Measurements from ENCODE around the gene PRPF18. TPM values are rescaled to one million over a fixed set of nuclear protein-coding genes. Genes with fewer than 3 reads are reported as not detected.
A peak's percentile ranks its signal among the peaks of the same experiment; 100 is the strongest.

The PRPF18 gene
- total and polyA plus RNA-seq, 12 donors, result 6.7 to 17.1 (median 14.4) TPM

DNA sequence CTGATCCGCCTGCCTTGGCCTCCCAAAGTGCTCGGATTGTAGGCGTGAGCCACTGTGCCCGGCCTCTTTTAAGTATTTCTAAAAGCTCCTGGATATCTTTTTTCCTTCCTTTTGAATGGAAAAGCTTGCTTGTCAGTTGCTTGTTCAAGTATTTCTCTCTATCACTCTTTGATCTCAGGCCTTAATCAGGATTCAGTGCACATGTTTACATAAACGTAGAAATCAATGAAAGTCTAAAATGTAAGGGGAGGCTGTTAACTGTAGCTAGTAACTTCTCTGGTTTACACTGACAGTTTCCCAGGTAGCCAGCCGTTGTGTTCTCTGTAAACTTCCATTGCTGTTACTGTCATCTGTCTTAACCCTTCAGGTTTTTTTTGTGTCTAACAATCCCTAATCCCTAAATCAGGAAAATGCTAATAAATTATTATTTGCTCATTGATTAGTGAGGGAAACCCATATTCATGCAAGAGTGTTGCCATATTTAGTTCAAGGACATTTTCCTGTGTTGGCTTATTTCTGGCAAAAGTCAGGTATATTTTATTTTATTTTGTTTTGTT is 1.5 kb upstream of the PRPF18 start:
- TF ChIP-seq, protein P1, sequence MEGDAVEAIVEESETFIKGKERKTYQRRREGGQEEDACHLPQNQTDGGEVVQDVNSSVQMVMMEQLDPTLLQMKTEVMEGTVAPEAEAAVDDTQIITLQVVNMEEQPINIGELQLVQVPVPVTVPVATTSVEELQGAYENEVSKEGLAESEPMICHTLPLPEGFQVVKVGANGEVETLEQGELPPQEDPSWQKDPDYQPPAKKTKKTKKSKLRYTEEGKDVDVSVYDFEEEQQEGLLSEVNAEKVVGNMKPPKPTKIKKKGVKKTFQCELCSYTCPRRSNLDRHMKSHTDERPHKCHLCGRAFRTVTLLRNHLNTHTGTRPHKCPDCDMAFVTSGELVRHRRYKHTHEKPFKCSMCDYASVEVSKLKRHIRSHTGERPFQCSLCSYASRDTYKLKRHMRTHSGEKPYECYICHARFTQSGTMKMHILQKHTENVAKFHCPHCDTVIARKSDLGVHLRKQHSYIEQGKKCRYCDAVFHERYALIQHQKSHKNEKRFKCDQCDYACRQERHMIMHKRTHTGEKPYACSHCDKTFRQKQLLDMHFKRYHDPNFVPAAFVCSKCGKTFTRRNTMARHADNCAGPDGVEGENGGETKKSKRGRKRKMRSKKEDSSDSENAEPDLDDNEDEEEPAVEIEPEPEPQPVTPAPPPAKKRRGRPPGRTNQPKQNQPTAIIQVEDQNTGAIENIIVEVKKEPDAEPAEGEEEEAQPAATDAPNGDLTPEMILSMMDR (IDR thresholded peaks at IDR 0.05), result no peak
- Histone ChIP-seq H3K9me3 (no peaks in the 10 kb centered on the region), H3K27me3 (peaks cover 0 to 48% (median 19%) of the 10 kb centered on the region in 7 donors), H3K27ac (no peak overlapping the region), H3K36me3 (no peaks in the 10 kb centered on the region), H3K4me3 (no peak overlapping the region), H3K4me1 (peaks cover 3 to 29% (median 18%) of the 10 kb centered on the region in 9 donors)
- intact Hi-C loops (cut with DNase I), result loop anchor here in 2 of 10 donors (5.0 to 10.0 kb wide), 2 partner anchors 210 to 213 kb away; no protein-coding TSS in a partner anchor
- 80 to 82% methylated on average over 6 of the region's 6 CpGs for WGBS, 2 donors
- ATAC-seq, result no peak
- DNase-seq, result no peak

DNA sequence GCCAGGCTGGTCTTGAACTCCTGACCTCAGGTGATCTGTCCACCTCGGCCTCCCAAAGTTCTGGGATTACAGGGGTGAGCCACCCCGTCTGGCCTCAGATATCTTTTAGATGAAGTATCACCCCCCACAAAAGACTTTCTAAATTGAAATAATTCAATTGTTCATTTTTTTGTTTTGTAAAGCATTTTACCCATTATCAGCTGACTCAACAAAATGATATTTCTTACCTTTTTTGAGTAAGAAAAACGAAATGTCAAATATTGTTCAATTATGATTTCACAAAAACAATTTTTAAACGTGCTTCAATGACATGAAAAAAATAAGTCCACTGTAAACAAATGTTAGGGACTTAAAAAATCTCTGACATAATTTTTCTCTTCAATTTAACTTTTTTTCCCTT is 822 bp upstream of the PRPF18 start:
- whole genome bisulfite sequencing, 2 donors, result 60 to 63% methylated on average over 4 of the region's 4 CpGs
- Histone ChIP-seq H3K4me1 (peaks cover 3 to 29% (median 18%) of the 10 kb centered on the region in 9 donors), H3K36me3 (peaks cover 0 to 4% (median 0%) of the 10 kb centered on the region in 9 donors), H3K27me3 (peaks cover 0 to 42% (median 16%) of the 10 kb centered on the region in 7 donors), H3K4me3 (no peak overlapping the region), H3K9me3 (no peaks in the 10 kb centered on the region), H3K27ac (no peak overlapping the region)
- intact Hi-C loops (cut with DNase I), result loop anchor here in 3 of 10 donors (1.0 to 10.0 kb wide), 3 partner anchors 211 to 214 kb away; no protein-coding TSS in a partner anchor
- DNase-seq, result no peak
- no peak for ATAC-seq
- TF ChIP-seq, protein P1 (IDR thresholded peaks at IDR 0.05), result no peak

DNA sequence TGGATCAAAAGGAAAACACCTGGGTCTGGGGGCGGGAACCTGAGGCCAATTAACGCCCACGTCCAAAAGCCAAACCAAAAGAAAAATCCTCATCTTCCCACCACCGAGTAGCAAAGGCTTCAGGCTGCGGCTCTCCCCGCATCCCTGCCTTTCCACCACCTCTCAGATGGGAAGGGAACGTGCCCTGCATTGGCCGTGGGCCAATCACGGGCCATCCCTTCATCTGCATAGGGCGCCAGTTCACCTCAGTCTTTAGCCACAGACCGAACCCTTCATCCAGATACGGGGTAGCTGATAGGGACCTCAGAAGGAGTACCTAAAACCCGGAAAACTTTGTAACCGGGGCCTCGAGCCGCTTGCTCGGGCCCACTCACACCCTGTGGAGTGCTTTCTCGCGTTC is 626 bp downstream of the PRPF18 start:
- WGBS, 2 donors, result 3 to 6% methylated on average over 19 of the region's 19 CpGs
- ATAC-seq, result peak in 7 of 8 donors; percentile 6 to 48 (median 29)
- peak overlapping the region in 4 of 10 donors; percentile 76 to 79 (median 76) for H3K27ac ChIP-seq
- peaks cover 3 to 29% (median 18%) of the 10 kb centered on the region in 9 donors for H3K4me1 ChIP-seq
- H3K27me3 ChIP-seq, result peaks cover 0 to 34% (median 15%) of the 10 kb centered on the region in 7 donors
- intact Hi-C loops (cut with DNase I), result loop anchor here in 2 of 10 donors (5.0 to 10.0 kb wide), 2 partner anchors 213 to 215 kb away; no protein-coding TSS in a partner anchor
- DNase-seq, result no peak
- peak overlapping the region; percentile 64 to 94 (median 79) for H3K4me3 ChIP-seq
- H3K9me3 ChIP-seq, result no peaks in the 10 kb centered on the region
- H3K36me3 ChIP-seq, result peaks cover 0 to 16% (median 1%) of the 10 kb centered on the region in 9 donors
- TF ChIP-seq, protein P1 (IDR thresholded peaks at IDR 0.05), result no peak

DNA sequence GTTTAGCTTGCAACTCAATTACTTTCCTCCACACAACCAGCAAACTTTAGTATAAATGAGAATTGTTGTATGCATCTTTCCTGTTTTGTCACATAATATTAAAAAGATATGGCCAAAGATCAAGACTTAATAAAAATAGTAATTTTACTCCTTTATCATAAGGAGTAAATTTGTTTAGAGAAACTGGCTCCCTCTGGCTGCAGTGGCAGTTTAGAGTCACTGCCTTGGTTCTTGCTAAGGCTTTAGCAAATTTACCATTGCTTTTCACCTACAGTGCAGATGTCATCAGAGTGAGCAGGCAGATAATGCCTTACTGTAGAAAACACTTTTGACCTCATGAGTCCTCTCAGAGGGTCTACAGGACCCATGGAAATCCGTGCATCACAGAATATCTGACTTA is 2.6 kb downstream of the PRPF18 start:
- 64 to 83% methylated on average over 1 of the region's 1 CpG for WGBS, 2 donors
- Histone ChIP-seq H3K36me3 (peaks cover 0 to 28% (median 9%) of the 10 kb centered on the region in 9 donors), H3K4me1 (peaks cover 3 to 29% (median 18%) of the 10 kb centered on the region in 9 donors), H3K4me3 (no peak overlapping the region), H3K27me3 (peaks cover 0 to 16% (median 10%) of the 10 kb centered on the region in 7 donors), H3K9me3 (no peaks in the 10 kb centered on the region), H3K27ac (no peak overlapping the region)
- ATAC-seq (no peak), DNase-seq (no peak)
- intact Hi-C loops (cut with DNase I), result loop anchor here in 2 of 10 donors (5.0 to 10.0 kb wide), 2 partner anchors 215 to 217 kb away; no protein-coding TSS in a partner anchor
- TF ChIP-seq, protein P1 (IDR thresholded peaks at IDR 0.05), result no peak

Measured in heart right ventricle (tissue), 16 donors.